ENCODE data around the gene ZBTB8A. TPM values are rescaled to one million over a fixed set of nuclear protein-coding genes. Genes with fewer than 3 reads are reported as not detected.

The ZBTB8A gene
- 7.7 and 8.6 TPM in 2 replicates for total RNA-seq

GRCh38 chr1:32538887-32539583 lies at the start of gene ZBTB8A:
Gene ZBTB8A (plus strand): TSS chr1:32539427. CDS start chr1:32592932, 53,505 bp downstream.

GRCh38 chr1:32650248-32650751 lies 111.1 kb downstream of the ZBTB8A start, which contains the start of gene ZBTB8OS:
Gene ZBTB8OS (minus strand): TSS chr1:32650550. CDS start chr1:32650529, 21 bp downstream.

DNA sequence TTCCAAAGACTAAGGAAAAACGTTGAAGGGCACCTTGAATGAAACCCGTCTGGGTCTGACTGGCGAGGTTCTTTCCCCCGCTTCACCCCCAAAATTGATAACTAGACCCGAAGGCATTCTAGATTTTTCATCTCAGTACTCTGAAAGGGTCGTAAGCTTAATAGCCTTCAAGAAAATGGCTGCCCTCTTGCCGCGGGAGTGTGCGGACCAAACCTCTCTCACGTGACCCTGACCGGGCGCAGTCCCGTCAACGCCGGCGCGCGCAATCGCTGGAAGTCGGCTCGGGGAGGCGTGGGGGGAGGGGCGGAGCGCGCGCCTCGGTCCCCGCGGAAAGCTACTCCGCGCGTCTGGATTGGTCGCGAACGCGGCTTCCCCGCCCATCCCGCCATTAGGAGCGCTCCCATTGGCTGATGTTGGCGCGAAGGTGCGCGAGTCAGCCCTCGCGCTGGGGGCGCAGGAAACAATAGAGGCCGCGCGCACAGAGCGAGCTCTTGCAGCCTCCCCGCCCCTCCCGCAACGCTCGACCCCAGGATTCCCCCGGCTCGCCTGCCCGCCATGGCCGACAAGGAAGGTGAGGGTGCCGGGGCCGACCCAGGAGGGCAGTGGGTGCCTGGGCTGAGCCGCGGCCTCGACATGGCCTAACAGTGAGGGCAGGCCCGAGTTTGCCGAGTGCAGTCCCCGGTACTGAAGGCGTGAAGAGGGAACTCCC lies 111.7 kb downstream of the ZBTB8A start, which contains the start of gene RBBP4:
Gene RBBP4, plus strand, starts transcription at position 457 of the 709 bp plus-strand sequence. Its CDS starts 99 bp downstream, at position 556.

Small RNA genes lying within 50 kb of the gene (small RNA-seq; reads per million reads assigned to genes)
- gene RF00019, result not detected

Other genes with a start within 250 kb of the ZBTB8A start
- 66.5 and 73.0 TPM in 2 replicates for gene HDAC1, start 247.3 kb upstream of the ZBTB8A start, total RNA-seq
- gene MARCKSL1, start 203.2 kb upstream of the ZBTB8A start, total RNA-seq, result 2.2 and 4.5 TPM in 2 replicates
- 1.2 and 2.4 TPM in 2 replicates for gene FAM229A, start 176.9 kb upstream of the ZBTB8A start, total RNA-seq
- 0.61 and 1.6 TPM in 2 replicates for gene TSSK3, start 176.9 kb upstream of the ZBTB8A start, total RNA-seq
- gene BSDC1, start 145.0 kb upstream of the ZBTB8A start, total RNA-seq, result 70.4 and 79.3 TPM in 2 replicates
- gene ZBTB8B, start 74.4 kb upstream of the ZBTB8A start, total RNA-seq, result not detected in 2 replicates
- 29.9 and 30.8 TPM in 2 replicates for gene ZBTB8OS, start 111.1 kb downstream of the ZBTB8A start, total RNA-seq
- 111 and 124 TPM in 2 replicates for gene RBBP4, start 111.8 kb downstream of the ZBTB8A start, total RNA-seq
- gene SYNC, start 163.3 kb downstream of the ZBTB8A start, total RNA-seq, result 201 and 220 TPM in 2 replicates